ENCODE data around the gene LIF.
A peak's percentile ranks its signal among the peaks of the same experiment; 100 is the strongest.
"Not testable (repeated sequence)": the region's sequence is repeated elsewhere in the genome, so short reads cannot be mapped to it uniquely, and the experiment has no call there.

LIF gene

GRCh38 chr22:30235687-30236170 is 10.8 kb downstream of the LIF start:
- DNase-seq (ENCODE audit: low spot score) = no peak
- Histone ChIP-seq H3K9me3 (replicated peaks in 1 of 2; ENCODE audit: control insufficient read depth in 2 of 2, insufficient read depth in 1 of 2, low read depth in 1 of 2, low read length in 2 of 2) (peaks cover 0 to 5% of the 10 kb centered on the region in 2 donors), H3K27me3 (ENCODE audit: control insufficient read depth in 3 of 3, insufficient read depth in 3 of 3, low read depth in 1 of 3, low read length in 3 of 3) (no peaks in the 10 kb centered on the region), H3K4me3 (ENCODE audit: low read length in 2 of 2) (no peak overlapping the region), H3K79me1 (ENCODE audit: low read depth, low read length) (no peaks in the 10 kb centered on the region), H3K14ac (ENCODE audit: low read length) (no peak overlapping the region), H2BK120ac (ENCODE audit: low read depth, low read length) (no peak overlapping the region), H3K27ac (replicated peaks; ENCODE audit: low read length) (no peak overlapping the region), H3K4me2 (ENCODE audit: insufficient read depth, low read length, poor library complexity, severe bottlenecking) (no peak overlapping the region), H2BK12ac (ENCODE audit: low read length) (no peak overlapping the region), H3K4me1 (ENCODE audit: control insufficient read depth in 2 of 2, insufficient read depth in 1 of 2, low read depth in 1 of 2, low read length in 2 of 2) (peaks cover 23 to 24% of the 10 kb centered on the region in 2 donors), H2BK15ac (ENCODE audit: low read length) (no peak overlapping the region), H4K8ac (ENCODE audit: low read depth, low read length) (no peak overlapping the region), H3K9ac (ENCODE audit: low read depth, low read length, poor library complexity) (no peak overlapping the region), H2AK5ac (ENCODE audit: low read depth, low read length) (peak overlapping the region; percentile 9), H2BK5ac (ENCODE audit: low read length) (no peak overlapping the region), H3K23ac (ENCODE audit: low read depth, low read length, poor library complexity) (no peak overlapping the region), H4K91ac (ENCODE audit: low read depth, low read length, poor library complexity) (no peak overlapping the region), H2AFZ (ENCODE audit: low read length) (peak overlapping the region; percentile 72), H3K18ac (ENCODE audit: low read length) (no peak overlapping the region), H3K36me3 (replicated peaks in 1 of 2; ENCODE audit: control insufficient read depth in 2 of 2, insufficient read depth in 2 of 2, low read length in 2 of 2) (no peaks in the 10 kb centered on the region), H3K4ac (ENCODE audit: low read length) (no peak overlapping the region)
- no CpG with 5 or more reads among the region's 10 CpGs for WGBS, 2 donors (ENCODE audit: extremely low coverage in 2 of 2, insufficient read length in 2 of 2, insufficient replicate concordance in 1 of 2)

GRCh38 chr22:30234786-30235470 is 11.6 kb downstream of the LIF start:
- H4K8ac ChIP-seq (ENCODE audit: low read depth, low read length) = no peak overlapping the region
- peak overlapping the region; percentile 39 for H2AK5ac ChIP-seq (ENCODE audit: low read depth, low read length)
- peaks cover 0 to 5% of the 10 kb centered on the region in 2 donors for H3K9me3 ChIP-seq (replicated peaks in 1 of 2; ENCODE audit: control insufficient read depth in 2 of 2, insufficient read depth in 1 of 2, low read depth in 1 of 2, low read length in 2 of 2)
- H3K27me3 ChIP-seq (ENCODE audit: control insufficient read depth in 3 of 3, insufficient read depth in 3 of 3, low read depth in 1 of 3, low read length in 3 of 3) = no peaks in the 10 kb centered on the region
- no peak overlapping the region for H2BK5ac ChIP-seq (ENCODE audit: low read length)
- H3K79me1 ChIP-seq (ENCODE audit: low read depth, low read length) = no peaks in the 10 kb centered on the region
- peak overlapping the region; percentile 72 for H2AFZ ChIP-seq (ENCODE audit: low read length)
- H3K4me1 ChIP-seq (ENCODE audit: control insufficient read depth in 2 of 2, insufficient read depth in 1 of 2, low read depth in 1 of 2, low read length in 2 of 2) = peaks cover 23 to 24% of the 10 kb centered on the region in 2 donors
- H3K4me3 ChIP-seq (ENCODE audit: low read length in 2 of 2) = no peak overlapping the region
- H3K18ac ChIP-seq (ENCODE audit: low read length) = no peak overlapping the region
- no peak for DNase-seq (ENCODE audit: low spot score)
- H3K23ac ChIP-seq (ENCODE audit: low read depth, low read length, poor library complexity) = no peak overlapping the region
- no peaks in the 10 kb centered on the region for H3K36me3 ChIP-seq (replicated peaks in 1 of 2; ENCODE audit: control insufficient read depth in 2 of 2, insufficient read depth in 2 of 2, low read length in 2 of 2)
- H3K9ac ChIP-seq (ENCODE audit: low read depth, low read length, poor library complexity) = no peak overlapping the region
- no CpG with 5 or more reads among the region's 7 CpGs for WGBS, 2 donors (ENCODE audit: extremely low coverage in 2 of 2, insufficient read length in 2 of 2, insufficient replicate concordance in 1 of 2)
- no peak overlapping the region for H4K91ac ChIP-seq (ENCODE audit: low read depth, low read length, poor library complexity)
- H3K27ac ChIP-seq (replicated peaks; ENCODE audit: low read length) = no peak overlapping the region
- no peak overlapping the region for H2BK120ac ChIP-seq (ENCODE audit: low read depth, low read length)
- H2BK12ac ChIP-seq (ENCODE audit: low read length) = no peak overlapping the region
- H3K4me2 ChIP-seq (ENCODE audit: insufficient read depth, low read length, poor library complexity, severe bottlenecking) = no peak overlapping the region
- H2BK15ac ChIP-seq (ENCODE audit: low read length) = no peak overlapping the region
- no peak overlapping the region for H3K4ac ChIP-seq (ENCODE audit: low read length)
- H3K14ac ChIP-seq (ENCODE audit: low read length) = no peak overlapping the region

DNA sequence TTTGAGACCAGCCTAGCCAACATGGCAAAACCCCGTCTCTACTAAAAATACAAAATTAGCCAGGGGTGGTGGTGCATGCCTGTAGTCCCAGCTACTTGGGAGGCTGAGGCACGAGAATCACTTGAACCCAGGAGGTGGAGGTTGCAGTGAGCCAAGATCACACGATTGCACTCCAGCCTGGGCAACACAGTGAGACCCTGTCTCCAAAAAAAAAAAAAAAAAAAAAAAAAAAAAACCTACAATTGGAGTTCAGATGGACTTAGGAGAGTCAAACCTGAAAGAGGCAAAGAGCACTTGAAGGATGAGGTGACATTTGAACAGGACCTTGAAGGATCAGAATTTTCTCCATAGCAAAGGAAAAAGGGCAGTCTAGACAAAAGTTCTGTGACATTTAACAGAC is 12.2 kb downstream of the LIF start:
- H2BK15ac ChIP-seq (ENCODE audit: low read length); H2AK5ac ChIP-seq (ENCODE audit: low read depth, low read length); DNase-seq (ENCODE audit: low spot score); H4K8ac ChIP-seq (ENCODE audit: low read depth, low read length); H4K91ac ChIP-seq (ENCODE audit: low read depth, low read length, poor library complexity); H3K4ac ChIP-seq (ENCODE audit: low read length); H3K36me3 ChIP-seq (replicated peaks in 1 of 2; ENCODE audit: control insufficient read depth in 2 of 2, insufficient read depth in 2 of 2, low read length in 2 of 2); H2BK12ac ChIP-seq (ENCODE audit: low read length); H3K18ac ChIP-seq (ENCODE audit: low read length); H3K79me1 ChIP-seq (ENCODE audit: low read depth, low read length); H2BK120ac ChIP-seq (ENCODE audit: low read depth, low read length); H3K23ac ChIP-seq (ENCODE audit: low read depth, low read length, poor library complexity); H2AFZ ChIP-seq (ENCODE audit: low read length); H3K27me3 ChIP-seq (ENCODE audit: control insufficient read depth in 3 of 3, insufficient read depth in 3 of 3, low read depth in 1 of 3, low read length in 3 of 3); H3K14ac ChIP-seq (ENCODE audit: low read length); H3K9me3 ChIP-seq (replicated peaks in 1 of 2; ENCODE audit: control insufficient read depth in 2 of 2, insufficient read depth in 1 of 2, low read depth in 1 of 2, low read length in 2 of 2); H3K4me3 ChIP-seq (ENCODE audit: low read length in 2 of 2); H2BK5ac ChIP-seq (ENCODE audit: low read length); H3K9ac ChIP-seq (ENCODE audit: low read depth, low read length, poor library complexity); H3K27ac ChIP-seq (replicated peaks; ENCODE audit: low read length); H3K4me2 ChIP-seq (ENCODE audit: insufficient read depth, low read length, poor library complexity, severe bottlenecking): not testable (repeated sequence)
- peaks cover 23 to 25% of the 10 kb centered on the region in 2 donors for H3K4me1 ChIP-seq (ENCODE audit: control insufficient read depth in 2 of 2, insufficient read depth in 1 of 2, low read depth in 1 of 2, low read length in 2 of 2)
- no CpG with 5 or more reads among the region's 3 CpGs for WGBS, 2 donors (ENCODE audit: extremely low coverage in 2 of 2, insufficient read length in 2 of 2, insufficient replicate concordance in 1 of 2)

- no peaks in the 10 kb centered on the region for H3K36me3 ChIP-seq (replicated peaks in 1 of 2; ENCODE audit: control insufficient read depth in 2 of 2, insufficient read depth in 2 of 2, low read length in 2 of 2)
- H3K4me3 ChIP-seq (ENCODE audit: low read length in 2 of 2) = no peak overlapping the region
- no peak overlapping the region for H4K8ac ChIP-seq (ENCODE audit: low read depth, low read length)
- H3K27ac ChIP-seq (replicated peaks; ENCODE audit: low read length) = no peak overlapping the region
- H4K91ac ChIP-seq (ENCODE audit: low read depth, low read length, poor library complexity) = no peak overlapping the region
- no peak overlapping the region for H3K4me2 ChIP-seq (ENCODE audit: insufficient read depth, low read length, poor library complexity, severe bottlenecking)
- H3K4ac ChIP-seq (ENCODE audit: low read length) = no peak overlapping the region
- no peak overlapping the region for H3K23ac ChIP-seq (ENCODE audit: low read depth, low read length, poor library complexity)
- H3K27me3 ChIP-seq (ENCODE audit: control insufficient read depth in 3 of 3, insufficient read depth in 3 of 3, low read depth in 1 of 3, low read length in 3 of 3) = no peaks in the 10 kb centered on the region
- H2BK12ac ChIP-seq (ENCODE audit: low read length) = no peak overlapping the region
- H3K4me1 ChIP-seq (ENCODE audit: control insufficient read depth in 2 of 2, insufficient read depth in 1 of 2, low read depth in 1 of 2, low read length in 2 of 2) = peaks cover 25 to 30% of the 10 kb centered on the region in 2 donors
- no peak overlapping the region for H2BK5ac ChIP-seq (ENCODE audit: low read length)
- H2AFZ ChIP-seq (ENCODE audit: low read length) = no peak overlapping the region
- H3K9ac ChIP-seq (ENCODE audit: low read depth, low read length, poor library complexity) = no peak overlapping the region
- H2BK120ac ChIP-seq (ENCODE audit: low read depth, low read length) = no peak overlapping the region
- no CpG with 5 or more reads among the region's 6 CpGs for WGBS, 2 donors (ENCODE audit: extremely low coverage in 2 of 2, insufficient read length in 2 of 2, insufficient replicate concordance in 1 of 2)
- no peak overlapping the region for H3K18ac ChIP-seq (ENCODE audit: low read length)
- DNase-seq (ENCODE audit: low spot score) = no peak
- H3K14ac ChIP-seq (ENCODE audit: low read length) = no peak overlapping the region
- H3K9me3 ChIP-seq (replicated peaks in 1 of 2; ENCODE audit: control insufficient read depth in 2 of 2, insufficient read depth in 1 of 2, low read depth in 1 of 2, low read length in 2 of 2) = peaks cover 0 to 5% of the 10 kb centered on the region in 2 donors
- H2BK15ac ChIP-seq (ENCODE audit: low read length) = peak overlapping the region; percentile 59
- no peaks in the 10 kb centered on the region for H3K79me1 ChIP-seq (ENCODE audit: low read depth, low read length)
- H2AK5ac ChIP-seq (ENCODE audit: low read depth, low read length) = peak overlapping the region; percentile 74
Observed at GRCh38 chr22:30233582-30233981, 13.0 kb downstream of the LIF start.

Data from neuronal stem cell (in vitro differentiated cells).